Measurements from ENCODE around the gene FSIP1. TPM values are rescaled to one million over a fixed set of nuclear protein-coding genes. Genes with fewer than 3 reads are reported as not detected.
A peak's percentile ranks its signal among the peaks of the same experiment; 100 is the strongest.

FSIP1 gene
- total RNA-seq, 2 donors from 2014 or later = 0.14 to 0.21 TPM

DNA sequence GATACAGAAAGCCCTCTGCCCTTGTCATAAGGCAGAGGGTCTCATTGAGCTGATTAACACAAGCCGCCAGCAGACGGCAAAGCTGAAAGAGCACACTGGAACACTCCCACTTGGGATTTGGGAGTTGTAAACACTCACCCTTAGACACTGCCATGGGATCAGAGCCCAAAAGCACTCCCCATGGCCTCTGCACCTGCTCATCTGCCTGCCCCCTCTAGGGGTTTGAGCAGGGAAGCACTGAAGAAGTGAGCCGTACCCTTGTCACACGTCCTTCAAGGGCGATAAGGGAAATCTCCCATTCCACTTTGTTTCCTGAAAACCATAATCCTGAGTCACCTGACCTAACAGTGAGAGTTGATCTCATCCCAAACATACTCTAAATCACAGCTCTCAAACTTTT is 14.7 kb downstream of the FSIP1 start:
- no peak for DNase-seq (ENCODE audit: low spot score)
- no peak for TF ChIP-seq CTCF (IDR thresholded peaks at IDR 0.05)

GRCh38 chr15:39761006-39761405 is 21.6 kb downstream of the FSIP1 start:
- H3K9me3 ChIP-seq = no peaks in the 10 kb centered on the region
- H3K27ac ChIP-seq = no peak overlapping the region
- DNase-seq (ENCODE audit: low spot score) (no peak), ATAC-seq (ENCODE audit: insufficient number of reproducible peaks, low FRiP score, low read depth) (no peak)
- H3K36me3 ChIP-seq = no peaks in the 10 kb centered on the region
- TF ChIP-seq CTCF (IDR thresholded peaks at IDR 0.05) = no peak
- no peaks in the 10 kb centered on the region for H3K4me1 ChIP-seq (ENCODE audit: control insufficient read depth in 1 of 2, low read depth in 2 of 2)
- no peaks in the 10 kb centered on the region for H3K27me3 ChIP-seq (replicated peaks; ENCODE audit: insufficient read depth)
- no peak overlapping the region for H3K4me3 ChIP-seq

More for the DNA sequence above, 14.7 kb downstream of the FSIP1 start:
- ATAC-seq (ENCODE audit: insufficient number of reproducible peaks, low FRiP score, low read depth) = no peak
- Histone ChIP-seq H3K4me1 (ENCODE audit: control insufficient read depth in 1 of 2, low read depth in 2 of 2) (no peaks in the 10 kb centered on the region), H3K27ac (no peak overlapping the region), H3K9me3 (no peaks in the 10 kb centered on the region), H3K27me3 (replicated peaks; ENCODE audit: insufficient read depth) (no peaks in the 10 kb centered on the region), H3K36me3 (no peaks in the 10 kb centered on the region), H3K4me3 (no peak overlapping the region)

DNA sequence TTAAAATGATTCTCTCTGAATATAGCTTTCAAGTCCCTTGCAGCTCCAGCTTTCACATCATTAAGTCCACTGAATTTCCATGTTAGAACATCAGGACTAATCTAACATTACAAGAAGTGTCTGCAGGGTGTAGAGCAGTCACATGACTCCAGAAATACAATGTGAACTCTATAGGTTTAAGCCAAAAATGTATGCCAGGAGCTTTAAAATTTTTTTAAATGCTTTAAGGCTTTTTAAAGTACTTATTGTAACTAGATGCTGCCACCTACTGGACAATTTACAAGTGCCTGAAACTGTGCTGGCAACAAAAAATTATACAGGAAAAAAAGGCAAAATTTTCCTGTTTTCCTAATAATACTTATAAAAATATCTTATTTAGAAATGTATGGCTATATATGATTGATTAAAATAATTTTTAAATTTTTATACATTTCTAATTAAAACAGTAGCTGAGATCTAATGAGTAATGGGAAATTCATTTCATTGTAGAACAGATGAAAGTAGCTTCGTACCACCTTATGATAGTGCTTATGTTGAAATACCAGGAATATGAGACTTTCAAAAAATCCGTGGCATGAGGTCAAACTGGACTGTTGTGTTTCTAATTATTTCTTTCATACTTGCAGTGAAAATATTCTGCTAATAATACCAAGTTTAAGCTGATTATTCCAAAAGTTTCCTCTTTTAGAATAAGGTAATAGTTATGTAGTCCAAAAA is 25.7 kb downstream of the FSIP1 start:
- Histone ChIP-seq H3K36me3 (no peaks in the 10 kb centered on the region), H3K27me3 (replicated peaks; ENCODE audit: insufficient read depth) (no peaks in the 10 kb centered on the region), H3K4me3 (no peak overlapping the region), H3K27ac (no peak overlapping the region), H3K9me3 (no peaks in the 10 kb centered on the region), H3K4me1 (ENCODE audit: control insufficient read depth in 1 of 2, low read depth in 2 of 2) (no peaks in the 10 kb centered on the region)
- no peak for ATAC-seq (ENCODE audit: insufficient number of reproducible peaks, low FRiP score, low read depth)
- DNase-seq (ENCODE audit: low spot score) = no peak
- TF ChIP-seq CTCF (IDR thresholded peaks at IDR 0.05) = peak; percentile 69

DNA sequence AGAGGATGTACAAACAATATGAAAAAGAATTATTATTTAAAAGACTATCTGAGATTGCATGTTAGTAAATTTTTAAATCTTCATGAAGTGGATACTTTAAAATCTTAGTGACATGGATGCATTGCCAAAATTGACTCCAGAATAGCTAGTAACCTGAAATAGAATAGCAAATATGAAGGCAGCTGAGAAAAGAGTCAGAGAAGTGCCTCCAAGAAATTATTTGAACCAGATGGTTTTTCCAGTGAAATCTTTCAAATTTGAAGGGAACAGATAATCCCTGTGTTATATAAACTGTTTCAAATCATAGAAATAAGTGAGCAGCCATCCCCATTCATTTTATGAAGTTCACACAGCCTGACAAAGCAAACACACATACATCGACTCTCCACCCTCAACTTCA is 29.6 kb downstream of the FSIP1 start:
- no peaks in the 10 kb centered on the region for H3K9me3 ChIP-seq
- H3K36me3 ChIP-seq = no peaks in the 10 kb centered on the region
- H3K27ac ChIP-seq = no peak overlapping the region
- no peaks in the 10 kb centered on the region for H3K4me1 ChIP-seq (ENCODE audit: control insufficient read depth in 1 of 2, low read depth in 2 of 2)
- DNase-seq (ENCODE audit: low spot score) (no peak), ATAC-seq (ENCODE audit: insufficient number of reproducible peaks, low FRiP score, low read depth) (no peak)
- TF ChIP-seq CTCF (IDR thresholded peaks at IDR 0.05) = no peak
- H3K27me3 ChIP-seq (replicated peaks; ENCODE audit: insufficient read depth) = no peaks in the 10 kb centered on the region
- H3K4me3 ChIP-seq = no peak overlapping the region

DNA sequence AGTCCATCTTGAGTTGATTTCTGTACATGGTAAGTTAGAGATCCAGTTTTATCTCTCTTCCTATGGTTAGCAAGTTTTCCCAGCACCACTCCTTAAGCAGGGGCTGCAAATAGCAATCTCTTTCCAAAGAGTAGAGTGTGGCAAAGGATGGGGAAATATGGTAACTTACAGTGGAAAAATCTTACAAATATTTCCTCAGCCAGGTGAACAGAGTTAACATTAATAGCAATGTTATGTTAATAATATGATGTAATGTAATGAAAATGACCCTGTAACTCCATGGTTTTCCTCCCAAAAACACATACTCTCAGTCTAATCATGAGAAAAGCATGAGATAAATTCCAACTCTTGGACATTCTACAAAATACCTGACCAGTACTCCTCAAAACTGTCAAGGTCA is 30.4 kb downstream of the FSIP1 start:
- no peak overlapping the region for H3K4me3 ChIP-seq
- H3K4me1 ChIP-seq (ENCODE audit: control insufficient read depth in 1 of 2, low read depth in 2 of 2) = no peaks in the 10 kb centered on the region
- no peak for TF ChIP-seq CTCF (IDR thresholded peaks at IDR 0.05)
- H3K36me3 ChIP-seq = no peaks in the 10 kb centered on the region
- no peaks in the 10 kb centered on the region for H3K9me3 ChIP-seq
- DNase-seq (ENCODE audit: low spot score) (no peak), ATAC-seq (ENCODE audit: insufficient number of reproducible peaks, low FRiP score, low read depth) (no peak)
- H3K27me3 ChIP-seq (replicated peaks; ENCODE audit: insufficient read depth) = no peaks in the 10 kb centered on the region
- H3K27ac ChIP-seq = no peak overlapping the region
